ENCODE measurements around the gene SMAD5. TPM values are rescaled to one million over a fixed set of nuclear protein-coding genes. Genes with fewer than 3 reads are reported as not detected.

SMAD5 gene
- polyA plus RNA-seq = 7.1 and 13.3 TPM in 2 replicates

GRCh38 chr5:136132557-136133221, at the start of gene SMAD5:
Gene SMAD5 (plus strand): TSS chr5:136132845. CDS start chr5:136153761, 20,916 bp downstream.

DNA sequence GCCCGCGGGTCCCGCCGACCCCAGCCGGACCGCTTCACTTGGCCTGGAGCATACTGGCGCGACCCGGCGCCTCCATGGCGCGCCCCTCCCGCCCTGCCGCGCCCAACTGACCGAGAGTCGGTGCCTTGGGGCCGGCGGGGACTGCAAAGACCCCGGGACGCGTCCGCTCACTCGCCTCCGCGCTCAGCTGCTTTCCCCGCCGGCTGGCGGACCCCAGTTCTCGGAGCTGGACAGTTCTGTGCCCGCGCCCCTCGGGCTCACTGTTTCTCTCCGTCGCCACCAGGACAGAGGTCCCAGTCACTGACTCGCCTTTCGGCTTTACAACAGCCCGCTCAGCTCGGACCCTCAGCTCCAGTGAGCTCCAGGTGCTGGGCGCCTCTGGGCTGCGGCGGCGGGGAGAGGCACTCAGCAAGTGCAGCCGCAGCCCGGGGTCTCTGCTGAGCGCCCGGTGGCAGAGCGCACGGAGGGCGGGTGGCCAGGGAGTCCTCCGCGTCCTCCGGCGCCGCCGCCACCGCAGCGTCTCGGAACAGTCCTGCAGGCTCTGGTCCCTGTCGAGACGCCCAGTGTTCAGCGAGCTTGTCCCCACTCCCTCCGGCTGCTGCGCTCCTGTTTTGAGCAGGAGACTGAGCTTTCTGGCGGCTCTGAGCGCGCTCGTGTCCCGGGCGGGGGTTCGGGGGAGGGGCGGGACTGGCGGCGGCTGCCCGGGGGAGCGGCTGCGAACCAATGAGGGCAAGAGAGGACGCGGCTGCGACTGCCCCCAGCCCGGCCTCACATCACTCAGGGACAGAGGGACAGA, 60.1 kb downstream of the SMAD5 start, which contains the start of gene SMIM32:
Gene SMIM32, minus strand, starts transcription at position 637 of the 796 bp plus-strand sequence. CDS start 638 bp downstream, outside the sequence.

Other genes starting within 250 kb of the SMAD5 start
- gene IL9, start 237.0 kb upstream of the SMAD5 start, polyA plus RNA-seq = not detected in 2 replicates
- gene LECT2, start 177.9 kb upstream of the SMAD5 start, polyA plus RNA-seq = not detected in 2 replicates
- gene TGFBI, start 103.9 kb upstream of the SMAD5 start, polyA plus RNA-seq = 0.56 TPM in 1 of 2 replicates, not detected in the other
- 0.91 and 2.4 TPM in 2 replicates for gene SMIM32, start 60.3 kb downstream of the SMAD5 start, polyA plus RNA-seq
- not detected in 2 replicates for gene TRPC7, start 232.7 kb downstream of the SMAD5 start, polyA plus RNA-seq

Data from Purkinje cell (primary cell).